PC-3 (cell line): Measurements from ENCODE around the gene NOC4L. TPM values are rescaled to one million over a fixed set of nuclear protein-coding genes. Genes with fewer than 3 reads are reported as not detected.

Experiments used
- ATAC-seq: fragments of 200-7000 bp; cut with Tn5 transposase; 2 replicates; pipeline ENCODE4 v1.9.1; 2020; ENCODE audit warnings: mild to moderate bottlenecking, moderate library complexity
- BruUV-seq: library from RNA; stranded (reverse); fragments of 400-500 nt; replicated peaks from 2 replicates; lab custom pipeline; 2021; lab: Mats Ljungman, UMichigan
- CTCF ChIA-PET: fragments of 300-600 bp; sonication (Branson Sonifier 250); formaldehyde crosslinking; loops from one replicate; lab custom pipeline; 2022; ENCODE audit warnings: antibody characterized with exemption; lab: Charles Lee
- POLR2A ChIA-PET: fragments of 300-600 bp; sonication (Branson Sonifier 250); formaldehyde crosslinking; loops from one replicate; lab custom pipeline; 2022; ENCODE audit warnings: antibody characterized with exemption; ENCODE audit not compliant: unreplicated experiment; lab: Charles Lee
- DNase-seq: peaks from one replicate; pipeline ENCODE4 v3.0.0-alpha.2; 2015
- H2AFZ ChIP-seq: fragments of 300-600 bp; sonication (generic); 2 replicates; pipeline ENCODE4 v1.6.0; 2016; ENCODE audit warnings: antibody characterized with exemption, low read length
- H3F3A ChIP-seq: fragments of 300-600 bp; sonication (generic); one replicate; pipeline ENCODE4 v1.6.0; 2017; ENCODE audit warnings: antibody characterized with exemption, low read length, control low read depth, mild to moderate bottlenecking; ENCODE audit not compliant: unreplicated experiment
- H3K27ac ChIP-seq: fragments of 300-600 bp; sonication (generic); 2 replicates; pipeline ENCODE4 v1.5.1; 2016; ENCODE audit warnings: mild to moderate bottlenecking, low read length
- H3K27me3 ChIP-seq: fragments of 300-600 bp; sonication (generic); 2 replicates; pipeline ENCODE4 v1.6.1; 2016; ENCODE audit warnings: low read length, mixed read lengths
- H3K36me3 ChIP-seq: fragments of 300-600 bp; sonication (generic); 2 replicates; pipeline ENCODE4 v1.6.1; 2016; ENCODE audit warnings: low read depth, mixed run types, low read length, mixed read lengths
- H3K4me1 ChIP-seq: fragments of 300-600 bp; sonication (generic); 2 replicates; pipeline ENCODE4 v1.5.1; 2016; ENCODE audit warnings: low read length; ENCODE audit not compliant: insufficient read depth
- H3K4me2 ChIP-seq: fragments of 300-600 bp; sonication (generic); 2 replicates; pipeline ENCODE4 v1.6.0; 2016; ENCODE audit warnings: low read length
- H3K4me3 ChIP-seq: fragments of 300-600 bp; sonication (generic); 2 replicates; pipeline ENCODE4 v1.5.1; 2016; ENCODE audit warnings: mild to moderate bottlenecking, low read length, mixed read lengths
- H3K79me2 ChIP-seq: fragments of 300-600 bp; sonication (generic); 2 replicates; pipeline ENCODE4 v1.6.1; 2017; ENCODE audit warnings: low read length, mixed read lengths
- H3K9ac ChIP-seq: fragments of 300-600 bp; sonication (generic); 2 replicates; pipeline ENCODE4 v1.6.0; 2016; ENCODE audit warnings: mild to moderate bottlenecking, low read length
- H3K9me2 ChIP-seq: fragments of 300-600 bp; sonication (generic); replicated peaks from 2 replicates; pipeline ENCODE4 v1.6.1; 2016; ENCODE audit warnings: mixed run types, low read length, mixed read lengths
- H3K9me3 ChIP-seq: fragments of 300-600 bp; sonication (generic); 2 replicates; pipeline ENCODE4 v1.6.1; 2016; ENCODE audit warnings: low read length, mixed read lengths
- H4K20me1 ChIP-seq: fragments of 300-600 bp; sonication (generic); 2 replicates; pipeline ENCODE4 v1.6.1; 2016; ENCODE audit warnings: low read length, mixed read lengths
- EZH2 ChIP-seq: fragments of 300-600 bp; sonication (generic); IDR thresholded peaks from one replicate; pipeline ENCODE4 v1.6.1; 2017; ENCODE audit warnings: antibody characterized with exemption, mild to moderate bottlenecking, low read length; ENCODE audit not compliant: unreplicated experiment
- EZH2phosphoT487 ChIP-seq: fragments of 300-600 bp; sonication (generic); IDR thresholded peaks from 2 replicates; pipeline ENCODE4 v1.6.1; 2018; ENCODE audit warnings: mild to moderate bottlenecking, antibody characterized with exemption, low read length, borderline replicate concordance
- intact Hi-C: fragments of 100-400 bp; cut with micrococcal nuclease; formaldehyde crosslinking; loops from 2 replicates; pipeline ENCODE4 v1.9.0; 2023
- total RNA-seq: library from RNA; depleted of rRNA; stranded (reverse); fragments of >200 nt; gene quantifications from 2 replicates; pipeline ENCODE4 v1.2.3, GENCODE V29; 2014
- TF ChIP-seq, protein P1 (sequence below): fragments of 300-600 bp; sonication (generic); conservative IDR thresholded peaks from 2 replicates; pipeline ENCODE4 v1.5.1; 2017; ENCODE audit warnings: antibody characterized with exemption, low read depth, mild to moderate bottlenecking, low read length

The NOC4L gene
- total RNA-seq, 1 experiment from 2014 or later = 44.4 TPM

DNA sequence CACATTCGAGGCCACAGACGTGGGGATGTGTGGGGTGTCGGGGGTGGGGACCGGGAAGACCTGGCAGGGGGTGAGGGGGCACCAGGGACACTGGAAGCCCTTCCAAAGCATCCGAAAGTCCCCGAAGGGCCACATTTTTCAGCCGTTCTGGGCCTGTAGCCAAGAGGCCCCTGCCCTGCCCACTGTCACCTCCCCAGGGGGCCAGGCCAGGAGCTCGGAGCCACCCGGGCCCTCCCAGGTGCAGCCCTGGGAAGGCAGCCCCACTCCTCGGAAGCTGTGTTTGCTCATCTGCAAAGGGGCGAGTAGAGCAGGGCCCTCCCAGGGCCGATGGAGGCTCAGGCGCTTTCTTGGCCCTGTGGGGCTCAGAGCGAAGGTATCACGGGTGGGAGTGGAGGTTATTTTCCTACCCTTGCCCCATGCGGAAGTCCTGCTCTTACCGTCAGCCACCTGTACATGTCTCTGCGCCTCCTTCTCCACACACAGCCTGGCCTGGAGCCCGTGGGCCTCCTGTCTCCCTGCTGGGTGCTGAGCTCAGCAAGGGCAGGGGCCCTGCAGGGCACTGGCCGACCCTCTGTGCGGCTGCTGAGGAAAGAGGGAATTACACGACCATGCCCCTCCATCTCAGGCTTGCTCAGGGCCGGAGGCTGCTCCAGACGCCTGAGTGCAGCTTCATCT lies 27.2 kb downstream of the NOC4L start:
- Histone ChIP-seq H4K20me1 (no peaks in the 10 kb centered on the region), H3K27ac (no peak overlapping the region), H2AFZ (no peak overlapping the region), H3K9ac (no peak overlapping the region), H3K4me1 (peaks cover 13% of the 10 kb centered on the region), H3K36me3 (no peaks in the 10 kb centered on the region), H3K27me3 (peaks cover 20% of the 10 kb centered on the region), H3K9me2 (no peaks in the 10 kb centered on the region), H3K79me2 (no peaks in the 10 kb centered on the region), H3K4me3 (no peak overlapping the region), H3F3A (no peaks in the 10 kb centered on the region), H3K9me3 (no peaks in the 10 kb centered on the region), H3K4me2 (no peak overlapping the region)
- ATAC-seq (no peak), DNase-seq (no peak)
- intact Hi-C loops = no loop called here
- TF ChIP-seq EZH2 = no peak
- TF ChIP-seq EZH2phosphoT487 = no peak
- TF ChIP-seq, protein P1, sequence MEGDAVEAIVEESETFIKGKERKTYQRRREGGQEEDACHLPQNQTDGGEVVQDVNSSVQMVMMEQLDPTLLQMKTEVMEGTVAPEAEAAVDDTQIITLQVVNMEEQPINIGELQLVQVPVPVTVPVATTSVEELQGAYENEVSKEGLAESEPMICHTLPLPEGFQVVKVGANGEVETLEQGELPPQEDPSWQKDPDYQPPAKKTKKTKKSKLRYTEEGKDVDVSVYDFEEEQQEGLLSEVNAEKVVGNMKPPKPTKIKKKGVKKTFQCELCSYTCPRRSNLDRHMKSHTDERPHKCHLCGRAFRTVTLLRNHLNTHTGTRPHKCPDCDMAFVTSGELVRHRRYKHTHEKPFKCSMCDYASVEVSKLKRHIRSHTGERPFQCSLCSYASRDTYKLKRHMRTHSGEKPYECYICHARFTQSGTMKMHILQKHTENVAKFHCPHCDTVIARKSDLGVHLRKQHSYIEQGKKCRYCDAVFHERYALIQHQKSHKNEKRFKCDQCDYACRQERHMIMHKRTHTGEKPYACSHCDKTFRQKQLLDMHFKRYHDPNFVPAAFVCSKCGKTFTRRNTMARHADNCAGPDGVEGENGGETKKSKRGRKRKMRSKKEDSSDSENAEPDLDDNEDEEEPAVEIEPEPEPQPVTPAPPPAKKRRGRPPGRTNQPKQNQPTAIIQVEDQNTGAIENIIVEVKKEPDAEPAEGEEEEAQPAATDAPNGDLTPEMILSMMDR = no peak
- POLR2A ChIA-PET = no interaction called here
- no TSS peak for BruUV-seq
- CTCF ChIA-PET = no interaction called here

DNA sequence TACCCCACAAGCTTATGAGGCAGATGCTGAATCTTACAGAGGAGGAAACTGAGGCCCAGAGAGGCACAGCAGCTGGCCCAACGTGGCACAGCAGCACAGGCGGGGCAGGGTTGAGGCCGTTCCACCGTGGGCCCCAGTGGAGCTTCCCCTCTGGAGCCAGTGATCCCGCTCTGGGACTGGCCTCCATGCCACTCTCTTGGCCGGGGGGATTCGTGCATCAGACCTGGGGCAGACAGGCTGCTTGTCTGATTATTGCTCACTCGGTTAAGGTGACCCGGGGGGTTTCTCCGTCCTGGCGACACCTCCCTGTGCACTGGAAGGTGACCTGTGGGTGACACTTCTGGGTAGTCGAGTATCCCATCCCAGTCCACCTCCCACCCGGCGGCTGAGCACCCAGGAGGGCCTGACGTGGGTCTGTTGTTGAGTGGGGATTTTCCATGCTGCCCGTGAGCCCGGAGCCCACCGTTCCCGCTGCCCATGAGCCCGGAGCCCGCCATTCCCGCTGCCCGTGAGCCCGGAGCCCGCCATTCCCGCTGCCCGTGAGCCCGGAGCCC lies 27.8 kb downstream of the NOC4L start:
- TF ChIP-seq EZH2 (no peak), EZH2phosphoT487 (no peak)
- TF ChIP-seq, protein P1 = no peak
- H3K4me2 ChIP-seq = no peak overlapping the region
- H3K79me2 ChIP-seq = no peaks in the 10 kb centered on the region
- ChIA-PET CTCF (no interaction called here), POLR2A (no interaction called here)
- no peak for DNase-seq
- no peaks in the 10 kb centered on the region for H3K9me3 ChIP-seq
- no peaks in the 10 kb centered on the region for H3K36me3 ChIP-seq
- H4K20me1 ChIP-seq = no peaks in the 10 kb centered on the region
- H3K27ac ChIP-seq = no peak overlapping the region
- H3K4me3 ChIP-seq = no peak overlapping the region
- intact Hi-C loops = no loop called here
- no peaks in the 10 kb centered on the region for H3K9me2 ChIP-seq
- H3K9ac ChIP-seq = no peak overlapping the region
- H2AFZ ChIP-seq = no peak overlapping the region
- BruUV-seq = no TSS peak
- H3F3A ChIP-seq = no peaks in the 10 kb centered on the region
- H3K4me1 ChIP-seq = peaks cover 13% of the 10 kb centered on the region
- peaks cover 27% of the 10 kb centered on the region for H3K27me3 ChIP-seq
- ATAC-seq = no peak

DNA sequence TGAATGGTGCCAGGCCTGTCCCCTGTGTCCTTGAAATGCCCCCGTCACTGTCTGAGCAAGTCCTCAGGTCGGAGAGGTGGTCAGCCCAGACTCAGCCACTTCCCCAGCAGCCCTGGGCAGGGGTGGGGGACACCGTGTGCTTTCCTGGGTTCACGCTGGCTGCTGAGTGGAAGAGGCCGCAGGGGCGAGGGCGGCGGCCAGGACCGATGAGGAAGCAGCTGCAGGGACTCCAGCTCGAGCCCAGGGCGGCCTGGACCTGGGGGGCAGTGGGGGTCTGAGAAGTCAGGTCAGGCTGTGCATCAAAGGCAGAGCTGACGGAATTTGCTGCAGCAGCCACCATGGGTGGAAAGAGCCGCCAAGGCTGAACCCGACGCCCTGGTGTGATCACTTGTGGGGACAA lies 28.4 kb downstream of the NOC4L start:
- no TSS peak for BruUV-seq
- Histone ChIP-seq H3K9me3 (no peaks in the 10 kb centered on the region), H3K4me3 (no peak overlapping the region), H3K79me2 (no peaks in the 10 kb centered on the region), H2AFZ (no peak overlapping the region), H3K9ac (no peak overlapping the region), H3K27me3 (peaks cover 30% of the 10 kb centered on the region), H3K4me1 (peaks cover 13% of the 10 kb centered on the region), H4K20me1 (no peaks in the 10 kb centered on the region), H3F3A (no peaks in the 10 kb centered on the region), H3K36me3 (no peaks in the 10 kb centered on the region), H3K9me2 (no peaks in the 10 kb centered on the region), H3K27ac (no peak overlapping the region), H3K4me2 (no peak overlapping the region)
- ATAC-seq (no peak), DNase-seq (no peak)
- ChIA-PET POLR2A (no interaction called here), CTCF (no interaction called here)
- no peak for TF ChIP-seq EZH2phosphoT487
- TF ChIP-seq, protein P1 = no peak
- intact Hi-C loops = no loop called here
